ENCODE measurements around the gene NYAP2. TPM values are rescaled to one million over a fixed set of nuclear protein-coding genes. Genes with fewer than 3 reads are reported as not detected.

The NYAP2 gene
- total RNA-seq, 1 donor from 2014 or later = not detected

GRCh38 chr2:225510796-225511195 lies 111.3 kb downstream of the NYAP2 start:
- H3K4me1 Mint-ChIP-seq (ENCODE audit: unreplicated experiment) = peaks cover 3% of the 10 kb centered on the region
- TF ChIP-seq CTCF (IDR thresholded peaks at IDR 0.05; ENCODE audit: unreplicated experiment) = no peak
- H3K9me3 Mint-ChIP-seq (ENCODE audit: unreplicated experiment) = no peaks in the 10 kb centered on the region
- DNase-seq (ENCODE audit: low spot score) = no peak
- no peak overlapping the region for H3K27ac Mint-ChIP-seq (ENCODE audit: unreplicated experiment)
- H3K4me3 Mint-ChIP-seq (ENCODE audit: unreplicated experiment) = no peak overlapping the region
- peaks cover 1% of the 10 kb centered on the region for H3K27me3 Mint-ChIP-seq (ENCODE audit: unreplicated experiment)
- H3K36me3 Mint-ChIP-seq (ENCODE audit: low read depth, unreplicated experiment) = no peaks in the 10 kb centered on the region

- no peaks in the 10 kb centered on the region for H3K9me3 Mint-ChIP-seq (ENCODE audit: unreplicated experiment)
- no peak for TF ChIP-seq CTCF (IDR thresholded peaks at IDR 0.05; ENCODE audit: unreplicated experiment)
- no peak for DNase-seq (ENCODE audit: low spot score)
- no peak overlapping the region for H3K27ac Mint-ChIP-seq (ENCODE audit: unreplicated experiment)
- H3K4me3 Mint-ChIP-seq (ENCODE audit: unreplicated experiment) = no peak overlapping the region
- H3K36me3 Mint-ChIP-seq (ENCODE audit: low read depth, unreplicated experiment) = no peaks in the 10 kb centered on the region
- peaks cover 3% of the 10 kb centered on the region for H3K4me1 Mint-ChIP-seq (ENCODE audit: unreplicated experiment)
- H3K27me3 Mint-ChIP-seq (ENCODE audit: unreplicated experiment) = peaks cover 1% of the 10 kb centered on the region
These were observed 113.0 kb downstream of the NYAP2 start for GRCh38 chr2:225512469-225512868.

GRCh38 chr2:225512876-225513540 lies 113.5 kb downstream of the NYAP2 start:
- H3K4me3 Mint-ChIP-seq (ENCODE audit: unreplicated experiment) = no peak overlapping the region
- no peak for TF ChIP-seq CTCF (IDR thresholded peaks at IDR 0.05; ENCODE audit: unreplicated experiment)
- peaks cover 3% of the 10 kb centered on the region for H3K4me1 Mint-ChIP-seq (ENCODE audit: unreplicated experiment)
- DNase-seq (ENCODE audit: low spot score) = no peak
- peaks cover 1% of the 10 kb centered on the region for H3K27me3 Mint-ChIP-seq (ENCODE audit: unreplicated experiment)
- no peak overlapping the region for H3K27ac Mint-ChIP-seq (ENCODE audit: unreplicated experiment)
- H3K36me3 Mint-ChIP-seq (ENCODE audit: low read depth, unreplicated experiment) = no peaks in the 10 kb centered on the region
- H3K9me3 Mint-ChIP-seq (ENCODE audit: unreplicated experiment) = no peaks in the 10 kb centered on the region

GRCh38 chr2:225515033-225515432 lies 115.5 kb downstream of the NYAP2 start:
- Mint-ChIP-seq H3K27me3 (ENCODE audit: unreplicated experiment) (peaks cover 1% of the 10 kb centered on the region), H3K9me3 (ENCODE audit: unreplicated experiment) (no peaks in the 10 kb centered on the region), H3K36me3 (ENCODE audit: low read depth, unreplicated experiment) (no peaks in the 10 kb centered on the region), H3K4me1 (ENCODE audit: unreplicated experiment) (peaks cover 3% of the 10 kb centered on the region), H3K4me3 (ENCODE audit: unreplicated experiment) (no peak overlapping the region), H3K27ac (ENCODE audit: unreplicated experiment) (no peak overlapping the region)
- no peak for DNase-seq (ENCODE audit: low spot score)
- TF ChIP-seq CTCF (IDR thresholded peaks at IDR 0.05; ENCODE audit: unreplicated experiment) = no peak

- Mint-ChIP-seq H3K27me3 (ENCODE audit: unreplicated experiment) (no peaks in the 10 kb centered on the region), H3K9me3 (ENCODE audit: unreplicated experiment) (no peaks in the 10 kb centered on the region), H3K4me1 (ENCODE audit: unreplicated experiment) (no peaks in the 10 kb centered on the region), H3K27ac (ENCODE audit: unreplicated experiment) (no peak overlapping the region), H3K4me3 (ENCODE audit: unreplicated experiment) (no peak overlapping the region), H3K36me3 (ENCODE audit: low read depth, unreplicated experiment) (no peaks in the 10 kb centered on the region)
- no peak for DNase-seq (ENCODE audit: low spot score)
- TF ChIP-seq CTCF (IDR thresholded peaks at IDR 0.05; ENCODE audit: unreplicated experiment) = no peak
These were observed 127.4 kb downstream of the NYAP2 start for GRCh38 chr2:225526760-225527390.

All from endothelial cell (in vitro differentiated cells).